Stomach (tissue), 4 donors: ENCODE results near the gene PROC.

ENCODE experiments used
- EP300 ChIP-seq: sonication (generic); formaldehyde crosslinking; IDR thresholded peaks from one replicate; pipeline ENCODE4 v1.6.1; 2017; ENCODE audit warnings: antibody characterized with exemption
- POLR2A ChIP-seq, 4 donors: fragments of 450-650 bp; IDR thresholded peaks; one replicate each; pipeline ENCODE4 v1.6.1; 2016; ENCODE audit warnings: antibody characterized with exemption in 4 of 4, control low read depth in 2 of 4, mild to moderate bottlenecking in 1 of 4, moderate library complexity in 1 of 4
- TF ChIP-seq, protein P1 (sequence below), 7 experiments: fragments of 450-650 bp in 4 of 7; fragments of 200-600 bp in 3 of 7; sonication (generic) in 3 of 7; IDR thresholded peaks; one replicate each; pipeline ENCODE4 v1.5.1; 2016 to 2019; ENCODE audit warnings: antibody characterized with exemption in 7 of 7, control low read depth in 2 of 7, mild to moderate bottlenecking in 1 of 7

DNA sequence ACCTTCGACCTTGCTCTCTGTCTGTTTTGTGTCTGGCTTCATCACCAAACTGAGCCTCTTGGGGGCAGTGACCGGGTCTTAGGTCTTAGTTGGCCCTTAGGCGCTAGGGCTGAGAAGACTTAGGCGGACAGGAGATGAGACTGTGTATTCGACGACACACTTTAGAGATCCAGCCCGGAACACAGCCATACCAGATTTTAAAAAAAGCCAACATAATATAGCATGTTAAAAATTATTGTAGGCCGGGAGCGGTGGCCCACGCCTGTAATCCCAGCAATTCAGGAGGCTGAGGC, 9.5 kb upstream of the PROC start:
- TF ChIP-seq EP300 (no peak), POLR2A (IDR thresholded peaks at IDR 0.05) (no peak)
- TF ChIP-seq, protein P1, sequence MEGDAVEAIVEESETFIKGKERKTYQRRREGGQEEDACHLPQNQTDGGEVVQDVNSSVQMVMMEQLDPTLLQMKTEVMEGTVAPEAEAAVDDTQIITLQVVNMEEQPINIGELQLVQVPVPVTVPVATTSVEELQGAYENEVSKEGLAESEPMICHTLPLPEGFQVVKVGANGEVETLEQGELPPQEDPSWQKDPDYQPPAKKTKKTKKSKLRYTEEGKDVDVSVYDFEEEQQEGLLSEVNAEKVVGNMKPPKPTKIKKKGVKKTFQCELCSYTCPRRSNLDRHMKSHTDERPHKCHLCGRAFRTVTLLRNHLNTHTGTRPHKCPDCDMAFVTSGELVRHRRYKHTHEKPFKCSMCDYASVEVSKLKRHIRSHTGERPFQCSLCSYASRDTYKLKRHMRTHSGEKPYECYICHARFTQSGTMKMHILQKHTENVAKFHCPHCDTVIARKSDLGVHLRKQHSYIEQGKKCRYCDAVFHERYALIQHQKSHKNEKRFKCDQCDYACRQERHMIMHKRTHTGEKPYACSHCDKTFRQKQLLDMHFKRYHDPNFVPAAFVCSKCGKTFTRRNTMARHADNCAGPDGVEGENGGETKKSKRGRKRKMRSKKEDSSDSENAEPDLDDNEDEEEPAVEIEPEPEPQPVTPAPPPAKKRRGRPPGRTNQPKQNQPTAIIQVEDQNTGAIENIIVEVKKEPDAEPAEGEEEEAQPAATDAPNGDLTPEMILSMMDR (IDR thresholded peaks at IDR 0.05): no peak
